COLO668 (cell line): ENCODE data around the gene CBLN1.
A peak's percentile ranks its signal among the peaks of the same experiment; 100 is the strongest.

Experiments used
- DNase-seq: peaks from one replicate; lab custom pipeline; 2025; ENCODE audit not compliant: unreplicated experiment; lab: John Stamatoyannopoulos, UW

Gene CBLN1

DNA sequence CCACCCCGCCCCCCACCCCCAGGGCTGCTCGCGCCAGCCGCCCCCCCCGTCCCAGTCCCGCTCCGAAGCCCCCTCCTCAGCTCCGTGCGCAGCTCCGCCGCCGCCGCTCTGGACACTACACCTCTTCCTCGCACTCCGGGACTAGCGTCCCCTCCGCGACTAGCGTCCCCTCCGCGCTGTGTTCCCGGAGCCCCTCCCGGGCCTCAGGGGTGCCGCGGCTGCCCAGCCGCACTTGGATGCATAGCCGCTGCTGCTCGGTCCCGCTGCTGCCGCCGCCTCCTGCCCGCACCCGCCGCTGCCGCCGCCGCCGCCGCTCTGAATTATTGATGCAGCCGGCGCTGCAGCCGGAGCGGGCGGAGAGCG lies at the start of gene CBLN1:
Gene CBLN1 (minus strand): TSS at position 359 of the 363 bp plus-strand sequence. CDS start 373 bp downstream, outside the sequence.
- no peak for DNase-seq

DNA sequence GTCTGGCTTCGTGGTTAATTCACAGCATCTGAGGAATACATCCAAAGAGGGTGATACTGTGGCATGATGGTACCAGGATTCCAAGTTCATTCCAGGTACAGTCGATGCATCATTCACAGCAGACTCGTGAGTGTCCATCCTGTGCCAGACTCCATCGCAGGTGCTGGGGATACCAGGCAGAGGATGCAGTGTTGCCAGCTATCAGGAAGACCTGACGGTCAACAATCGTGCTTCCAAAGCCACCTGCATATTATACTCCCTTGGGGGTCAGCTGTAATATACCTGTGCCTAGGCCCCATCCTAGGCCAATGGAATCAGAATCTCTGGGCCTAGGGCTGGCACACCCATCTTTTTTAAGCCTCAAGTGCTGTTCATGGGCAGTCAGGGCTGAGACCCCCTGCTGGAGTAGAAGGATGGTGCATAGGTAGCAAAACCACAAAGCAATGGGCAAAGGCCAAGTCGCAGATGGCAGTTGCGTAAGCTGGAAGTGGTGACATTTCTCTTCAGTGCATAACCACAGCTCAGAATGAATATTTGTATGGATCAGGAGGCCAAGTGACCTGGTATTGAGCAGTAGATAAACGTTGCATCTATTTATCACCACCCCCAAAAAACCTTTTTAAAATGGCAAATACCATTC lies 49.0 kb upstream of the CBLN1 start:
- no peak for DNase-seq

DNA sequence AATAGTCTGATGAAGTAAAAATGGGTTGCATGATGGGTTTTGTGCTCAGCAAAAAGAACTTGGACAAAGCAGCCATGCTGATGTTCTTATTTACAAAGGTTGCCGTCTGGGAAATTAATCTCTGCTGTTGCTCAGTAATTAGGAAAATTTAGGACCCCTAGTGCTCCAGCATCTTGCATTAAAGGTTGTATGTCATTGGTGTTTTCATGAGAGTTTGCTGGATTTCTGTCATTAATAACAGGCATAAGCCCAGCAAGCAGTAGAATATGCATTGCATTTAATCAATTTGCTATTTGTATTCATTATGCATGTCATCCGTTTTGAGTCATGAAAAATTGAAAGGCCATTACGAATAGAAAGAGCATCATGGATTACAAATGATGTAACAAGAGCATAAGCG lies 46.7 kb upstream of the CBLN1 start:
- DNase-seq = no peak

DNA sequence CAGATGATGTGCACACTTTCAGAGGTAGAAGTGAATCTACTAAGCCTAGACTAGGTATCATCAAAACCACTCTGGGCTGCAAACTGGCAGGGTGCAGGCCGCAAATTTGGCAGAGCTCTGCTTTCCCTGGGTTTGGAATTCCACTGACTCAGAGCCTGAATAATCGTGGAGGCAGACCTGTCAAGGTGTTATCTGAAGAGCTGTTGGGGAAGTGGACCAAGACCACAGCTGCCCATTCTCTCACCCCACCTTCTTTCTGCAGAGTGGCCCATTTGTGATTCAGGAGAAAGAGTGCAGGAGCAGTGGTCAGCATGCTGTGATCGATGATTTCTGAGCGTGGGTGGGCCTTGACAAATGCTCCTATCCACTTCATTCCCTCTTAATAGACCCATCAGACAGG lies 45.8 kb upstream of the CBLN1 start:
- no peak for DNase-seq

DNA sequence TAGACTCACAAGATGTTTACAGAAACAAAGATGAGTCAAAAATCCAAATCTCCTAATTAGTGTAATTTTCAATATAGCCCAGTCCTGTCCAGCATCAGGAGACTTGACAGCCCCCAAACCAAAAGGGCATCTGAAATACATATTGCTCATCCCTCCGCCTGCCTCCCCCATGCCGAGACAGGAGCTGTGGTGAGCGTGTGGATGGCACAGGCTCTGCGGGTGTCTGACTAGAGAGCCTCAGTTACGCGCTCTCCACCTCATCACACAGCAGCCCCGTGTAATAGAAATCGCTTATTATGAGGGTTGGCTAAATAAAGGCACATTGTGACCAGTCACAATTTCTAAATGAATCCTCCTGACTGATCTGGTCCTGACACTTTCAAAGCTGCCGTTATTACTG lies 43.1 kb upstream of the CBLN1 start:
- no peak for DNase-seq

DNA sequence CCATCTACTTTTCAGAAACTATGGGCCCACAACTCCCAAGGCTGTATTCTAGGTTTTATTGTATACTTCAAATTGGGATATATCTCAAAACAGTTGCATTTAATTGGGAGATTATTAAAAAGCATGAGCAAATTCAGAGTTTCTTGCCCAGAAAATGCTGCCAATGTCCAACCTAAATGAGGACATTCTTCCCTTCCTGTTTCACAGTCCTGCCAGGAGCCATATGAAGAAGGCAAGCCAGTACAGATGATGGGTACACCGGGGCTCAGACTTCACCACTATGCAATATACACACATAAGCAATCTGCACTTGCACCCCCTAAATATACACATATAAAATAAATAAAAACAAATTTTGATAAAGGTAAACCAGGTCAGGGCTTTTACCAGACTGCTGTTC lies 34.0 kb upstream of the CBLN1 start:
- no peak for DNase-seq

DNA sequence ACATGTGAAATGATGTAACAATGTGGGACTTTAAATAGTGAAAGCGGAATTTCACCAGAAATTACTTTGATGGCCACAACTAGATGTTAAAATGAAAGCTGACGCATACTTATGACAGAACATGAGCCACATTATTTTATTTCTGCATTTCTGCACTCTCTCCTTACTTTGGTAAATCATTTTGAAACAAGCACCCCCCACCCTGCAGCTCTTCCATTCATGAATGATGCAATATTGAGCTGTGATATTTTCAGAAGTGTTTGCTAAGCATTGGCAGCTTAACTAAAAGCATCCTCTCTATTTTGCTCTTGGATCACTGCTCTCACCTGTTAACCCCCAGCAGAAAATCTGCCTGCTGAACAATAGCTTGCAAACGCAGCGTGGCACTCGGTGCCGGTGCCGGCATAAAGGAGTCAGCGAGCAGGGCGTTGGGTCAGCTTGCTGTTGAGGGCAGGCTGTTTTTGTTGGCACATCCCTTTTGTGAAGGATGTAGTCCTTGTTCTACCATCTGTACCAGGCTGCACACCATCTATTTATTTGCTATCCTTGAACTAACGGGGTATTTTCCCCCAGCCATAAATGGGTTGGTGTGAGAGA lies 30.8 kb upstream of the CBLN1 start:
- no peak for DNase-seq

DNA sequence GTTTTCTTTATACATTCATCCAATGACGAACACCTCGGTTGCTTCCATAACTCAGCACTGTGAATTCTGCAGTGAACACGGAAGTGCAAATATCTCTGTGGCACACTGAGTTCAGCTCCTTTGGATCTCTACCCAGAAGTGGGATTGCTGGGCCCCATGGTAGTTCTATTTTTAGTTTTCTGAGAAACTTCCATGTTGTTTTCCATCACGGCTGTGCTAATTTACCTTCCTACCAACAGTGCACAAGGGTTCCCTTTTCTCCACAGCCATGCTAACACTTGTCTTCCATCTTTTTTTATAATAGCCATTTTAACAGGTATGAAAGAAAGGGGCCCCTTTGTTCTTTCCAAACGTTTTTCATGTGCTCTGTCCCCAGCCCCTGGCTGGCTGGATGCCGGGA lies 30.2 kb upstream of the CBLN1 start:
- no peak for DNase-seq

DNA sequence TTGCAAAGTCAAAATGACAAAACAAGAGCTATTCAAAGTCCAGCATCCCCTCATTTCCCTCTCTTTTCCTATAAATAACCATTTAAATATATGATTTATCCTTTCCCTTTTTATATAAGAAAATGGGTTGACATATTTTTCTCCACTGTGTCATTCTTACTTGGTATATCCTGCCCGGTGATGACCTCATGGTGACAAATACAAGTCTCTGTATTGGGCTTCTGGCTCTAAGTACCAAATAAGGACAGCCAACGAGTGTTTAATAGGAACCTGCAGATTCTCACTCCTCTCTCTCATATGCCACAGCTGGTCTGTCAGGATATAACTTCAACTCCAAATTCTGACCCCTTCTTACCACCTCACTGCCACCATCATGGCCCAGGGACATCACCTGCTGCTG lies 25.5 kb upstream of the CBLN1 start:
- no peak for DNase-seq

DNA sequence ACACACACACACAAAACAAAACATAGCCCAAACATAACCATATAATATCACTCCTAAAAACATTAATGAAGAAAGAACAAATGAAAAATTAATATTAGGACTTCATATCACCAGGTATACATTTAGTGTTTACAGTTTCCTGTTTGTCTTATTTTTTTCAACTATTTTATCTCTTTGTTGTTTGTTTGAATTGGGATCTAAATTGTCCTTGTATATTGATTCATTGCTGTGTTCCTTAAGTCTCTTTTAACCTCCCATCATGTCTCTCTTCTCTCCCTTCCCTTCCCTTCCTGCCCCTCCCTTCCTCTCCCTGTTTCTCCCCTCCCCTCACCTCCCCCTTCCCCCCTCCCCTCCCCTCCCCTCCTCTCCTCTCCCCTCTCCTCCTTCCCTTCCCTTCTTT lies 23.8 kb upstream of the CBLN1 start:
- no peak for DNase-seq

DNA sequence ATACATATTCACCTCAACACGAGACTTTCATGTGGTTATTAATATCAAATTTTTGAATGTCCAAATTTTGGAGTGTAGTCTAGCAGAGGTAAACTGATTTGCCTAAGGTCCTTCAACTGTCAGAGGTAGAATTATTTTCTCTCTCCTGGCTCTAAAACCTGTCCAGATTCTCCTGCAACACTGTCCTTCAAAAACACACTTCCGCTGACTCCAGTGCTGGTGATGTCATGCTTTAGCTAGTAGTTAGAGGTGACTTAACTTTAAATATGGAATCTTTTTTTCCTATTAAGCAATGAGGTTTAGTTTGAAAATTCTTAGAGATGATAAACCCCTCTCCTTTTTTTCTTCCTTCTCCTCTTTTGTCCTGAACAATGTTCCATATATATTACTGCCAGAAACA lies 10.8 kb upstream of the CBLN1 start:
- no peak for DNase-seq

DNA sequence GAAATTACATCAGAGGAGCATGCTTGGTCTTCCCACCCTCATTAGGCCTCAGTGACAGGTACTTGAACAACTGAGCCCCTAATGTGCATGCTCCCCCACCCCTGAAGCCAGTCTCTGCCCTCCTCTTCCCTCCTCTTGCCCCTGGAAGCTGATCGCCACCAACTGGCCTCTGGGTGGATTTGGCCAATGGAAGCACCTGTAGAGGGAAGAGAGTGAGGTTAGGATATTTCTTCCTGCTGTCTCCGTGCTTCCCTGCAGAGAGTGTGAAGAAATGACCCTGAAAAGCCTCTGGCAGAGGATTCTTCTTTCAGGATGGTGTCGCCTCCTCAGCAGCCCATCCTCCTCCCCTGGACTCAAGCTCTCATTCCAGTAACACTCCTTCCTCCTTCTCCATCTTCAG lies 5.9 kb upstream of the CBLN1 start:
- no peak for DNase-seq

DNA sequence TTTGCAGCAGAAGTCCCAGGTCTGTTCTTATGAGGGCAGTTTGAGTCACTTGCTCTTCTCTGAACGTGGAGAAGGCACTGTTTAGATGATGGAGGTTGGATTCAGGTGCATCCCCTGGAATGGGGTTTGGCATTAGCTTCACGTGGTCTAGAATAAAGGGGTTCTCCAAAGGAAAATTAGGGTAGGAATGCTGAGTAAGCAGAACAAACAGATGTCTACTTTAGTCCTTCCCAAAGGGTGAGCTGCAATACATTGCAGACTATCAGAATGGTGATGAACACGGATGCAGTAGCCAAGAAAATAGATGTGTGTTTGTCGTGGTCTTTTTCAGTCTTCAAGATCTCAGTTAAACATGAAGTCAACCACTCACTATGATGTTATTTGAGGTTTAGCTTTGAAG lies 3.3 kb upstream of the CBLN1 start:
- DNase-seq = no peak

DNA sequence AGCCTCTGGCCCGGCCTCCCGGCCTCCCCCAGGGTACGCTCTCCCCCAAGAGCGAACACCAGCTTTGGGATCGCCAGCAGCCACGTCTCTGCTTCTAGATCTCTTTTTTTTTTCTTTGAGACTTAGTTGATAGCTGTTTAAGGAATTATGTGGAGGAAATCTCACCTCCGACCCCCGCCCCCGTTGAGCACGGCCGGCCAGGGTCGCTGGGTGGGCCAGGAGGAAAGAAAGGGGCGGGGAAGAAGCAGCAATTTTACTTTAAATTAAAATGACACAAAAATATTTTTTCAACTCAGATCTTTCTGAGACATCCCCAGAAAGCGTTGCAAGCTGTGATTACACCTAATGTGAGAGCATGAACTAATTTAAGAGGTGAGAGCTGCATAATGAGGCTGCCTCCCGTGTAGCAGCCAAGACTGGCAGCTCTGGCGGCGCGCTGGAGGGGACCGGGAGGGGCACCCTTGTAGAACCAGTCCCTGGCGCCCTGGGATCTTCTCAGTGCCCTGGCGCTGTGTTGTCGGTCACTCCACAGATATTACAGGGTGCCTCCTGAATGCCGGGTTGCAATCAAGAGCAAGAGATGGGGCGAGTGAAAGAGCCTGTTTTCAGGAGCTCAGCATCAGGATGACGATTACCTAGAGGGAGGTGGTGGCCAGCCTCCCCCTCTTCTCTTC lies 1.9 kb upstream of the CBLN1 start:
- DNase-seq = peak; percentile 13

DNA sequence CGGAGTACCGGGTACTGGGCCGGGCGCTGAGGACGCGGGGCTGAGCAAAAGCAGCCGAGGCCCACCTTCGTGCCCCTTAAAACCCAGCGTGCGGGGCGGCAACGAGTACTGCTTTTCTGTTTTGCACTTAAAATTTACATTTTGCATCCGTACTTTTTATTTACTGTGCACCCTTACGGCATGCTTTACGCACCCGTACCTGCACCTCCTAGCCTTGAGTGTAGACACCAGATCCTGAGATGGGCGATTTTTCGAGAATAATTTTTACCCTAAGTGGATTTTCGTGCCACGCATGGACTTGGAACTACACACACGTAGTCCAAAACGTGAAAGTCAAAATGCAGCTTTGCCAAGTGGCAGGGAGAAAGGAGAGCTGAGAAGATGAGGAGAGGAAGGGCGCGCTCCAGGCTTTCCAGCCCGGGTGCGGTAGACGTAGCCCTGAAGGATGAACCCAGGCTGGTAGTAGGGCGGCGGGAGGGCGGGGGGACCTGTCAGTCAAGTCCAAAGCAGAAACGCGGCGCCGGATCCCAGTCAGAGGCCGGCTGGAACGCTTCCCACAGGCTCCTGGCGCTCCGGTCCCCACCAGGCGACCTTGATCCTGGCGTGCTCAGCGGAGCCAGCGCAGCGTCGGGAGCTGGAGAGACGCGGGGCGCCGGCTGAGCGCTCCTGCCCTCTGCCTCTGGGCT lies 1.2 kb upstream of the CBLN1 start:
- DNase-seq = peak; percentile 51

DNA sequence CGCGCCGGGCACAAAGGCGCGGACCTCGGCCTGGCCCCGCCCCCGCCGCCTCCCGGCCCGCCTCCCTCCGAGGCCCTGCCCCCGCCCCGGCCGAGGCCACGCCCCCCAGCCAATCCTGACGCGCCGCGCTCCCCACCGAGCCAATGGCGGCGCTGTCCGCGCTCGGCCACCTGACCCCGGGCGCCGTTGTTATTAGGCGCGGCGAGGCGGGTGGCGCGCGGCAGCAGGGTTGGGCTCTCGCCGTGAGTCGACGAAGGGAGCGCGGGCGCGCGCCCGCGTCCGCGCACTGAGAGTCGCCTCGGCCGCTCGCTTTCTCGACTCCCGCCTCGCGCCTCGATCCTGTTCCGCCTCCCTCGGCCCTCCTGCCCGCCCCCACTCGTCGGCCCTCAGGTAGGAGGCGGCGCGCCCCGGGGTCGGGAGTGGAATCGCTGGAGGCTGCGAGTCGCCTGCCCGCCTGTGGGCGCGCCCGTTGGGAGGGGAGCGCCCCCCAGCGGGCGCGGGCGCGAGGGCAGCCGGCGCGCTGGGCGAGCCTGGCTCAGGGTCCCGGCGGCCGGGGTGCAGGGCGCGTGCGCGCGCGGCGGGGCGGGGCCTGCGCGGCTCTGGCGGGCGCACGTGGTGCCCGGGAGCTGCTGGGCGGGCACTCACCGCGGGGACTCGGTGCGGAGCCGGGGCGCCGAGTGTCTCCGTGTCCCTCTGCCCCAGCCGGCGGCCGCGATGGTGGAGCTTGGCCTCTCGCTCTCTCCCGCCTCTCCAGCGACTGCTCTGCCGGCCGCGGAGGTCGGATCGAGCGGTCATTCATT lies 405 bp upstream of the CBLN1 start:
- DNase-seq = peak; percentile 93

DNA sequence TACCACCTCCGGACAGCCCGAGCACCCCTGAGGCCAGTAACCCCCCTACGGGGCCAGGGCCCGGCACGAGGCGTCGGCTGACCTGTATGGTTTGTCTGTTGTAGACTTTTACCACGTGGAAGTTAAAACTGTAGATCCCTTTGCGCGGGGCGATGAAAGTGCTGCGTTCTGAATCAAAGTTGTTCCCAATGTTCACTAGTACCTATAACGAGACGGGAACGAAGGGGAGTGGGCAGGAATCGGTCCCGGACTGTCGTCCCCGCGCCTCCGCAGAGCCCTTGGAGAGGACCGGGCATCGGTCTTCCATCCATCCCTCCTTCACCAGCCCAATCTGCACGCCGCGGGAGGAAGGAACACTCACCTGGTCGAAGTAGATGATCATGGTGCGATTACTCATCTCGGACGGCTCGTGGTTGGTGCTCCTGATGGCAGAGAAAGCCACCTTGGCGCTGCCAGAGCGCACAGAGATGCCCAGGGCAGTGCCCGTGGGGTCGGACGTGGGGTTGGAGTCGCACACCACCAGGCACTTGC lies 732 bp downstream of the CBLN1 start:
- DNase-seq = no peak

DNA sequence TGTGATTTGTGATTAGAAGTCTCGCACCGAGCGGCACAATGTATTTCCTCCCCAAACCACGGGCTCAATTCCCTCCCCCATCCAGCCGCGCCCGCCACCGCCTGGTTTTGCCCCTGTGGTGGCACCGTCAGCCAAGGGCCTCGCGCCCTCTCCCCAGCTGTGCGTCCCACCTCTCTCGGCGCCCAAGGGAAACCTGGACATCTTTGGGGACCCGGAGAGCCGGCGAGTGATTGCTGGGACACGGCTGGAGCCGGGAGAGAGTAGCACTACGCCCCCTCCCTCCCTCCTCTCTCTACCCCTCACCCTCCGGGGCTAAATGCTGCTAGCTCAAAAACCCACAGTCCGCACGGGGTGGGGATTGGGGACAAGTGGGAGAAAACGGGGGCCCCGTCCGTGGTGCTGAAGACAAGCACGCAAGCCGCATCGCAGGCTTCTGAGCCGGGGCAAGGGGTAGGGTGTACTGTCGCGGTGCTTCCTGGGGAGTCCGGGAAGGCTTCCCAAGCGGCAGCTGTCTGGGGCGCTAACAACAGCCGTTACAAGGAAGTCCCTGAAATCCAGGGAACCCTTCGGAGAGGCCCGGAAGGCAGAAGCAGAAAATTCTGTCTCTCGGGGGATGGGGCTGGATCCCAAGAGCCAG lies 1.4 kb downstream of the CBLN1 start:
- peak; percentile 25 for DNase-seq

DNA sequence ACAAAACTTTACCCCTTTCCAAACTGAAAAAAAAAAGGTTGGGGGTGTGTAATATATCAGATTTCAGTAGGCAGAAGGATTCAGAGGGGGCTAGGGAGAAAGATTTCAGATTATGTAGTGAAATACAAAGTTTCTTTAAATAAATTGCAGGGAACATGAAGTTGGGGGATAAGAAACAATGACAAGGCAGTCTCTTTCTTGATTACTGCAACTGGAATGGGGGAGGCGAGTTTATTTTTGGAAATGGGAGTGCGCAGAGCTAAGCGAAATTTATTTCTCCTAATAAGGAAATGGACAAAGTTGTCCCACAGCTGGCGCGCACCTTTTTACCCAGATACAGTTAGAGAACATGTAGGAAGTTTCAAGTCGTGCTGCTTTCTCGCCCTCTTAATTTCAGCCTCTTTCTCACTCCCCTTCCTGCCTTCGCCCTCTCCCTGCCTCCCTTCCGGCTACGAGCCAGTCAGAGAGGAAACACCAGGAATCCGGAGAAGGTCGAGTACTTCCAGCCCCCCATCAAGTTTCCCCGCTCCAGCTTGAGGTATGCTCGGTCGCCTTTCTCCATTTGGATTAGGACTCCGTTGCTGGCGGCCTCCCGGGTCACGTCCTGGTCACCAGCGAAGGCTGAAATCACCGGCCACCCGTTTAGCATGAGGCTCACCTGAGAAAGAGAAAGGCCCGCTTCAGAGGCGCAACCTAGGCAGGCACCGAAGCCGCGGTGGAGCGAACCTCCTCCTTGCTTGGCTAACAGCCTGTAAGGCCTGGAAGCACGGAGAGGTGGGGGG lies 2.5 kb downstream of the CBLN1 start:
- no peak for DNase-seq

DNA sequence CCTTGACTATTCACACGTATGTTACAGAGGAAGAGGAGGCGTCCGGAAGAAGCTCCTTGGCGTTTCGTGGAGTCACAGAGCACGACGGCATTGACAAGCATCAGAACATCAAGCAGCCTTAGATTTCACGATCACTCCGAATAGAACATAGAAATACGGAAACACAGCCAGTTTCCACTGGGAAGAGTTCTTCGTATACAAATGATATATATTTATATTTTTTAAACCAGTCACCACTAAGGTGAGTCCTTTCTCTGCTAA lies 3.1 kb downstream of the CBLN1 start:
- DNase-seq = no peak
